Effector CD4-positive, alpha-beta T cell (primary cell): Measurements from ENCODE around the gene TTC19.
"Not testable (repeated sequence)": the region's sequence is repeated elsewhere in the genome, so short reads cannot be mapped to it uniquely, and the experiment has no call there.

Source experiments
- DNase-seq: peaks from one replicate; pipeline ENCODE4 v3.0.0-alpha.2; 2020

The TTC19 gene

DNA sequence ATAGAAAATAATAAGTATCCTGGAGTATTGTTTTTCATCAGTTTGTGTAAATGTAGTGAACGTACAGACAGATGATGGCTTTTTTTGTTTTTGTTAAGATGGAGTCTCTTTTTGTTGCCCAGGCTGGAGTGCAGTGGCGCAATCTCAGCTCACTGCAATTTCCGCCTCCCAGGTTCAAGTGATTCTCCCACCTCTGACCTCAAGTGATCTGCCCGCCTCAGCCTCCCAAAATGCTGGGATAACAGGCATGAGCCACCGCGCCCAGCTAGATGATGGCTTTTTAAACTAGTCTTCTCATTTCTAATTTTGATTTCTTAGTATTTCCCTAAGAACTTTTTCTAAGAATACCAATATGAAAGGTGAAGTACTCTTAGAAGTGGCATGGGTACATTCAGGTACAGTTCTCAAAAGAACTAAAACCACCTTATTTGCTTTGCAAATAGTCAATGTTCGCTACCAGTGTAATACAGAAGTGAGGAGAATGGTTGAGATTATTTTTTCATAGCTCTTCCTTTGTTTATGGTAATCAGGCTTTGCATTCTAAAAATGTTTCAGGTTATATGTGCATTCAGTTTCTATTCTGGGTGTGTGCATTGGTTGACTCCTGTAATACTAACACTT is 34.2 kb downstream of the TTC19 start:
- DNase-seq, result no peak

DNA sequence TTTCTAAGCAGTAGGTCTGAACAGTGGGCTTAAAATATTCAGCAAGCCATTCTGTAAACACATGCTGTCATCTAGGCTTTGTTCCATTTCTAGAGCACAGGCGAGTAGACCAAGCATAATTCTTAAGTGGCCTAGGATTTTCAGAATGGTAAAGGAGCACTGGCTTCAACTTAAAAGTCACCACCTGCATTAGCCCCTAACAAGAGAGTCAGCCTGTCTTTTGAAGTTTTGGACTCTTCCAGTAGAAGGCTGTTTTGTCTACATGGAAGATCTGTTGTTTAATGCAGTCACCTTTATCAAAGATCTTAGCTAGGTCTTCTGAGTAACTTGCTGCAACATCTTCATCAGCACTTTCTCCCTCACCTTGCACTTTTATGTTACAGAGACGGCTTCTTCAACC is 36.6 kb downstream of the TTC19 start:
- DNase-seq, result no peak

DNA sequence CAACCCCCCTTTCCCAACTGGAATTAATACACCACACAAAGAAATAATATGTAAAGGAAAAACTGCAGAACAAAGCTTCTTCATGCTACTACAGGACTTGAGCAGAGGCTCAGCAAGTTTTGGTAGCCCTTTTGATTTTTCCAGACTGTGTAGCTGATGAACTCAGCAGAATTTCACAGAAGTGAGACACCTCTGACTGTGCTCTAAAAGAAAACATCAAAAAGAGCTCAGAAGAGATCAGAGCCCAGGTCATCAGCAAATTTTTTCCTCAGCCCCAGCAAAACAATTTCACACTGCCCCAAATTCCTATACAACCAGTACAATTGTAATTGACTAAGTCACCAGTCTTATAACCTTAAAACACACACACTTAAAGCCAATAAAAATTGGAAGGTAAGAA is 38.0 kb downstream of the TTC19 start:
- no peak for DNase-seq

DNA sequence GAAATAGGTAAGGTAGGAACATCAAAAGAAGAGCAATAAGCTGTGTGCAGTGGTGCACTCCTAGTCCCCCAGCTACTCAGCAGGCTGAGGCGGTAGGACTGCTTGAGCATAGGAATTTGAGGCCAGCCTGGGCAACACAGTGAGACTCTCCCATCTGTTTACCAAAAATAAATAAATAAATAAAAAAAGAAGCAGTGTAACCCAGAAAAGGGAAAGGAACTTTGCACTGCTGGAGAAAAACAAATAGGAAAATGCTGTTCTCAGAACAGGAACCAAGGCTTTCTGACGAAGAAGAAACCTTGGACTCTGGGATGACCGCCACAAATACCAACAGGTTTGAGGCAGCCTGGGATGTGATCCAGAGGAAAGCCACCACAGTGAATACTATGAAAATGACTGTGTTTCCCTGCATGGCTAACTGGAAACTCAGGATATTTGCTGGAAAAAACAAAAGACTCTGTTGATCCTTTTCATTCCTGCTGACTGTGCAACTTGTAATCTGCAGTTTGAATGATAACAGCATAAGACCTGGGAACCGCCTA is 41.2 kb downstream of the TTC19 start:
- DNase-seq, result no peak

DNA sequence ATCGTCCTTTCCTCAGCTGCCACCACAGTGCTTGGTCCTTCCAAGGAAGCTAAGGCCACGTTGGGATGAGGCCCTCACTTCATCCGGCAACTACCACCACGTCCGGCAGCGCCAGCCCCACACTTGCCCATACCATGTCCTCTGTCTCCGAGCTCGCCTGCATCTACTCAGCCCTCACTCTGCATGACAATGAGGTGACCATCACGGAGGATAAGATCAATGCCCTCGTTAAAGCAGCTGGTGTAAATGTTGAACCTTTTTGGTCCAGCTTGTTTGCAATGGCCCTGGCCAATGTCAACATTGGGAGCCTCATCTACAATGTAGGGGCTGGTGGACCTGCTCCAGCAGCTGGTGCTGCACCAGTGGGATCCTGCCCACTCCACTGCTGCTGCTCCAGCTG is 44.9 kb downstream of the TTC19 start:
- DNase-seq, result no peak

DNA sequence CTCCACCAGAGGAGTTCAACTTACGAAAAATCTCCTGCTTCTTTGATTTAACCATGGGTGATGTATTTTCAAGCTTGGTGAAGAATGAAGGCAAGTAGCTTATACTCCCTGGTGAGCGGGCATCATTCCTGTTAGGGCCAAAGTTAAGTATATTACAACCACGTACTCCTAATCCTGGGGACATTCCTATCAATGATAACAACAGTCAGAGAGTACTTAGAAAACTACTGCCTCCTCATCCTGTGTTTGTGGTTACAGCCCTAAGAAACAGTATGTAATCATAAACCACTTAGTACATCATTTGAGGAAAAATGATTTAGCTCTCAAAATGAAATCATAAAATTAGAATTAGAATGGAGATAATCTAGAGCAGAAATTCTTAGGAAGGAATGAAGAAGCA is 47.3 kb downstream of the TTC19 start:
- DNase-seq, result no peak

DNA sequence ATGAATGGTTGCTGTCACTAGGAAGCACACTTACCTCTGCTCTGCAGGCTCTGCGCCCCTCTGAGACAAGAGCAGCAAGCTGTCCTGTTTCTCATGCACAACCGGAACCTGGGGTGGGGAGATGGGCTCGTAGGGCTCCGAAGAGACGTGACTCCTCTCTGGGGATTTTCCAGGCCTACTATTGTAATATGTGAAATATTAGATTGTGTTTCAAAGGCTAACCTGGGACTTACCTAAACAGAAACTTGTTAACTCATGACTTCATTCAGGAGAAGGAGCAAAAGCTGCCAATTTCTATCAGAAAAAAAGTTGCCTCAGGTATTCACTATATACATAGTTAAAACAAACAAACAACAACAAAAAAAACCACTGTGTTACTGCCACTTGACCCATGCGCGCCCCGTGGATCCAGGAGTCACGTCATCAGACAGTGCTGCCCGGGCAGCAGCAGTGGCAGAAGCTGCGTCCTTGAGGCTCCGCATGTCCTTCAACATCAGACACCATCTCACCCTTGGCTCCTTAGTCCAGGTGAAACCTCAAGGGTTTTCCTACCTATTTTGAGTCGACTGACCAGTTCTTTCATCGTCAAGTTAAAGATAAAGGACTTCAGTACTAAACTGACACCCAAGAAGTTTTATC is 49.3 kb downstream of the TTC19 start:
- DNase-seq, result no peak

DNA sequence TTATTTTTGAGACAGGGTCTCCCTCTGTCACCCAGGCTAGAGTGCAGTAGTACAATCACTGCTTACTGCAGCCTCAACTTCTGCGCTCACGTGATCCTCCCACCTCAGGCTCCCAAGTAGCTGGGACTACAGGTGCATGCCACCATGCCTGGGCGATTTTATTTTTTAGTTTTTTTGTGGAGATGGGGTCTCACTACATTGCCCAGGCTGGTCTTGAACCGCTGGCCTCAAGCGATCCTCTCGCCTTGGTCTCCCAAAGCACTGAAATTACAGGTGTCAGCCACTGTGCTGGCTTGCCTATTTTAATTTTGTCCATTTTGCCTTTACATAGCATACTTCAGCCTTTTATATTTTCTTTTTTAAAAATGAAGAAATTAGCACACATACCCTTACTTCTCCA is 51.2 kb downstream of the TTC19 start:
- no peak for DNase-seq

DNA sequence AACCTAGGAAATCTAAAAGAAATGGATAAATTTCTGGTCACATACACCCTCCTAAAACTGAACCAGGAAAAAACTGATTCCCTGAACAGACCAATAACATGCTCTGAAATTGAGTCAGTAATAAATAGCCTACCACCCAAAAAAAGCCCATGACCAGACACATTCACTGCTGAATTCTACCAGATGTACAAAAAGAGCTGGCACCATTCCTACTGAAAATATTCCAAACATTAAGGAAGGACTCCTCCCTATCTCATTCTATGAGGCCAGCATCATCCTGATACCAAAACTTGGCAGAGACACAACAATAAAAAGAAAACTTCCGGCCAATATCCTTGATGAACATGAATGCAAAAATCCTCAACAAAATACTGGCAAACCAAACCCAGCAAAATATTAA is 52.9 kb downstream of the TTC19 start:
- no peak for DNase-seq

DNA sequence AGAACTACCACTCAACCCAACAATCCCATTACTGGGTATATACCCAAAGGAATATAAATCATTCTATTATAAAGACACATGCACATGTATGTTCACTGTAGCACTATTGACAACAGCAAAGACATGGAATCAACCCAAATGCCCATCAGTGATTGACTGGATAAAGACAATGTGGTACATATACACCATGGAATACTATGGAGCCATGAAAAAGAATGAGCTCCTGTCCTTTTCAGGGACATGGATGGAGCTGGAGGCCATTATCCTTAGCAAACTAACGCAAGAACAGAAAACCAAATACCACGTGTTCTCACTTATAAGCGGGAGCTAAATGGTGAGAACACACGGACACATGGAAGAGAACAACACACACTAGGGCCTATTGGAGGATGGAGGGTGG is 55.5 kb downstream of the TTC19 start:
- DNase-seq, result not testable (repeated sequence)

DNA sequence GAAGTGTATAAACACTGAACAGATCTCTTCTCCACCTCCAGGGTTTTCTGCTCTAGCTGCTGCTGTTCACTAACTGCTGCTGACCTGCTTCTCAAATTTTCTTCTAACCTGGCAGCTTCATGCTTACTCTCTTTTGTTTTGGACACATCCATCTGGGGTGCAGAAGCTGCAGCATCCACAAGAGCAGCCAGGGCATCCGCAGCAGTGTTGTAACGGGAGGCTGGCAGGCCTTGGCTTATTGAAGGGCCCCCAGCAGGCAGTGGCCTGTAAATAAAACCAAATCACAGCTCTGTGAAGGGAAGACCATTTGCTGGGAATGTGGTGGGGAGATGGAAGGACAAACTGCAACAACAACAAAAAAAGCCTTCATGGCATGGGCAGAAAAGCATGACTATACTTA is 62.0 kb downstream of the TTC19 start:
- no peak for DNase-seq

DNA sequence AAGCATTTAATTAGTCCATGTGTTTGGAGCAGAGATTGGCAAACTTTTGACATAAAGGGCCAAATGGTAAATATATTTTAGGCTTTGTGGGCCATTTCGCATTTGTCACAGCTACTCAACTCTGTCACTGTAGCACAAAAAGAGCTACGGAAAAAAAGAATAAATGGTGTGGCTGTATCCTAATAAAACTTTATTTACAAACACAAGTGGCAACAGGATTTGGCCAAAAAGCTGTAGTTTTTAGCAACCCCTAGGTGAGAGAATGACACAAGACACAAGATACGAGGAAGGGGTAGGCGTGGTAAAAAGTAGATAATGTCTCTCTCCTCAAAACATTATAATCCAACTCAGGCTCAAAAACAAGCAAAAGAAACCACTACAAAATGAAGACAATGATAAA is 66.5 kb downstream of the TTC19 start:
- DNase-seq, result no peak

DNA sequence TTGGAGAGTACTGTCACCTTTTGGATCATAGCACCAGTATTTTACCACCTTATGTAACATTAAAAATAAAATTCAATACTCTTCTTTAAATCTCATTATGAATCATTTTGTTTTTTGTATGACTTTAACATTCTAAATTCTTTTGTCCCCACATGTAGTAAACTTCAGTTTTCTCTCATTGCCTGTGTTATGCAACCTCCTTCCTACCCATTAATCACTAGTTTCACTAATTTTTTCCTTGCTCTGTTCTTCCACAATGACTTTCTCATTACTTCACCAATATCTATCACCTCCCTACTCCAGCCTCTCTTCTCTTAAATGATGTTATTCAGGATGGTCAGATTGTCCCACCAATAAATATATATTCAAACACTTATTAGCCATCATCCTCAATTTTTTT is 68.7 kb downstream of the TTC19 start:
- DNase-seq, result no peak

DNA sequence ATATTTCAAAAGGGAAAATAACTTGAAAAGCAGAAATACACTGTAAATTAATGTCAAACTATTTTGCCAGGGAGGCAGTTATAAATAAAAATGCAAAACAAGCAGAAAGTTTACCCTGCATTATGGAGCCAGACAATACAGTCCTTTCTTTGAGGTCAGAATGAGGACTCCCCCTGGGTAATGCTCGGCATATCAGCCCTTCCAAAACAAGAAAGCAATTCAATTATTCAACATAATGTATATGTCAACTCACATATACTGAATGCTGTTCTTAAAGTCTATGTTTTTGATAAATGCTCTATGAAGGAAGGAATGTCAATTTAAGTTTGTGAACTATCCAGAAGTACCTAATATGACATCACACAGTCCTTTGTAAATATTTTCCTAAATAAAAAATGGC is 72.4 kb downstream of the TTC19 start:
- no peak for DNase-seq

DNA sequence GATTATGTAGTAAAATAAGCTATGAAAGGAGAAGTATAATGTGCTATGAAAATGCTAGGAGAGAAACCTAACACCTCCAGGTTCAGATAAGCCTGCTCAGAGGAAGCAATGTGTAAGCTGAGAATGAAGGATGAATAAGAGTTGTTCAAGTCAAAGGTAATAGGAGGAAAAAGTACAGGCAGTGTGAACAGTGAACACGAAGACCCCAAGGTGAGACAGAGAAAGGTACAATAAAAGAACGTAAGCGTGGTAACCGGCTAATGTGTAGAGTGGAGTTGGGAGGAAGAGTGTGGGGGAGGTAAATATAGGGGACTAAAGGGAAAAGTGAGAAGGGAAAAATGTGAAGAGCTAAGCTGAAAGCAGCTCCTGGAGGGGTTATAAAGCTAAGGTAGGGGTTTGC is 74.2 kb downstream of the TTC19 start:
- DNase-seq, result no peak

DNA sequence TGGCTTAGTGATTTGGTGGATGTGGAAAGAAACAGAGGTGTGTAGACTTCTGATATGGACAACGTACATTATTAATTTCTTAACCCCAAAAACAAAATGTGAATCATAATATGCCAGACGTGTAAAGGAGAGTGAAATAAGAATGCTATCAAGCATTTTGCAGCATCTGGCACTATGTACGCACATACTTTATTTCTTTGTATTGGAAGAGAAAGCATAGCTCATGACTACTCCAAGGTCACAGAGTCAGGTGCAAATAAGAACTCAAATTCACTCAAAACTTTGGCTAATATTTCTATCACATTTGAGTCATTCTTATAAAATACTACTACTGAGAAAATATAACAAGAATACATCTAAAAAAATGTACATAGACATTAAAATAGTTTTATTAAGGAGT is 74.8 kb downstream of the TTC19 start:
- no peak for DNase-seq

DNA sequence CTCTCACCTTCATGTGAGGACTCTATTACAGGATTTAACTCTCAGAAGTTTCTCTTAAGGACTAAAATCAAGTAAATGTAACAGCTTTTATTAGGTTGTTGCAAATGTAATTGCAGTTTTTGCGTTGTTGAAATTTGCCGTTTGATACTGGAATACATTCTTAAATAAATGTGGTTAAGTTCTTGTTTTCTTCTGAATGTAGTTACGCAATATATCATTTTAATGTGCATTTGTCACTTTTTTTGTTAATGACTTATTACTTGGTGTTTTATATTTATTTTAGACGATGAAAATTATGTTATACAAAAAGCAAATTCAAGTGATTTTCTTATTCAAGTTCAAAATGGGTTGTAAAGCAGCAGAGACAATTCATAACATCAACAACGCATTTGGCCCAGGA is 76.3 kb downstream of the TTC19 start:
- DNase-seq, result no peak
